HUDEP-2 (cell line): ENCODE measurements around the gene WARS2.

Experiments
- DNase-seq, 76 experiments: peaks; one replicate each; lab custom pipeline; 2025; ENCODE audit not compliant: unreplicated experiment in 76 of 76; lab: John Stamatoyannopoulos, UW

WARS2 gene

GRCh38 chr1:119086830-119087229, 53.6 kb downstream of the WARS2 start:
- no peak for DNase-seq

- no peak for DNase-seq
Observed at GRCh38 chr1:119084798-119085197, 55.7 kb downstream of the WARS2 start.

DNA sequence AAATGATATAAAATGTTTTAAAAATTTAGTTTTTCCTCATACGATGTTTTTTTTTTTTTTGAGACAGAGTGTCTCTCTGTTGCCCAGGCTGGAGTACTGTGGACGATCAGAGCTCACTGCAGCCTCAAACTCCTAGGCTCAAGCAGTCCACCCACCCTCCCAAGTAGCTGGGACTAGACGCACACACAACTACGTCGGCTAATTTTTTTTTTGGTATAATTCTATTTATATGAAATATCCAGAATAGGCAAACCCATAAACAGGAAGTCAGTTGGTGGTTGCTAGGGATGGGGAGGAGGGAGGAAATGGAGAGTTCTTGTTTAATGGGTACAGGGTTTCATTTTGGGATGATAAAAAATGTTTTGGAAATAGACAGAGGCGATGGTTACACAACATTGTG, 56.5 kb downstream of the WARS2 start:
- no peak for DNase-seq

DNA sequence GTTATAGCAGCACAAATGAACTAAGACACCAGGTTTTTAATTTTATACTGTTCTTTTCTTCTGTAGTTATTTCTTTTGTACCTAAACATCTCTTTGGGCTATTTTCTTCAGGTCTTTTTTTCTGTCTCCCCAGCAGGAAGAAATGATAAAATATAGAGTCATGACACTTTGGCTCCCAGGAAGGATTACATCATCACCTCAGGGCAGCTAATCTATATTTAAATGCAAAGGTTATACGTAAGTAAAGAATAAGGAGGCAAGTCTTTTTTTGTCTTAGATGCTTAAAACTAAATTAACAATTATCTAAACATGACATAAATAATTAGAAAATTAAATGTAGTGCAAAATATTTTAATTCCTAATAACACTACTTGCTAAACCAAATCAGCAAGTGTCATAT, 57.0 kb downstream of the WARS2 start:
- no peak for DNase-seq

DNA sequence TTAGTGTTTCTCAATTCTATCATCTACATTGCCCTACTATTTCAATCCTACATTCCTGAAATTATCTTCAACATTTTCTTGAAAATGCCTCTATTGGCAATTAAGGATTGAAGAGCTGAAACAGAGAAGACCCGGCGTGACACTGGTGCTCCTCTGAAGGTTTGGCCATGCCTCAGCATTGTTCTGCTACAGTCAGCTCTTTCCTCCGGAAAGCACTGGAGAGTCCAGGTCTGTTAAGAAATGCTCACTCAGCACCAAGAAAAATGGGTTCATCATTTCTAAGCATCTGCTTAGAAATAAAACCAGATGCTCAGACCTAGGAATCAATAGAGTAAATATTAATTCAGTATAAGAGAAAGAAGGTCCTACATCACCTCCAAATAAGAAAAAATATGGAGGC, 58.8 kb downstream of the WARS2 start:
- no peak for DNase-seq

DNA sequence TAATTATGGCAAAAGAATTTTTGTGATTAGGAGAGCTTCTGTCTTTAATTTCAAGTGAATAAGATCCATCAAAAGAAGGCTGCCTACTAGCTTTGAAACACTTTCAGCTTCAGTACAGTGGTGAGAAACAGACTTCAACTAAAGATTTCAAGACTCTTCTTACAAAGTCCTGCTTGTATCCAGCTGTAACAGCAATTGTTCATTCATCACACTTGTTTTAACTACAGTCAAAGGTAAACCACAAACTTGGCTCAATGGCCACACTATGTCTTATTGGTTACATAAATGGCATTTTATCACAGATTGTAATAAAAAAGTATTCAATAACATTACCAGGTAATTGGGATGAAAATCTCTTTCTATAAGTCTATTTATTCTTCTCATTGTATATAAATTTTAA, 59.2 kb downstream of the WARS2 start:
- DNase-seq, result no peak

DNA sequence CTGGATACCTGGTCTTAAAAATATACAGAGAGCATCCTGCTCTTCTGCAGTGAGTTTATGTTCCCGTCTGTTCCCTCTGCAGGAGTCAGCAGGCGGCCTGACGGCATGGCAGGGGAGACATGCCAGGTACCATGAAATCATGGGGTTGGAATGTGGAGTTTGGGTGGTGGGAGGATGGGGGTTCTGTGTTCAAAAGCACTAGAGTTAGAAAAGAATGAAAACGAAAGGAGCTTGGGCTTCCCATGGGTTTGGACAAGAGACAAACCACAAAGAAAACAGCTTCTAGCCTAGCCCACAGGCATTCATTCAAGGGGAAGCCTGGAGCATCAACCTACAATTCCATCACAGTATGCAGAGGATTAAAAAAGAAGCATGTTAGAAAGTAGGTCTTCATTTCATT, 59.9 kb downstream of the WARS2 start:
- no peak for DNase-seq

GRCh38 chr1:119079881-119080280, 60.6 kb downstream of the WARS2 start:
- no peak for DNase-seq

- DNase-seq, result no peak
Observed at GRCh38 chr1:119075614-119076013, 64.8 kb downstream of the WARS2 start.

DNA sequence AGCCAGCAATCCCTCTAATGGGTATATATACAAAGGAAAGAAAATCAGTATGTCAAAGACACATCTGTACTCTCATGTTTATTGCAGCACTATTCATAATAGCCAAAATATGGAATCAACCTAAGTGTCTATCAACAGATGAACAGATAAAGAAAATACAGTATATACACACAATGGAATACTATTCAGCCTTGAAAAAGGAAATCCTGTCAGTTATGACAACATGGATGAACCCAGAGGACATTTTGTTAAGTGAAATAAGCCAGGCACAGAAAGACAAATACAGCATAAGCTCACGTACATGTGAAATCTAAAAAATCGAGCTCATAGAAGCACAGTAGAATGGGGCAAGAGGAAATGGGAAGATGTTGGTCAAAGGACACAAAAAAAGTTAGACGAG, 69.1 kb downstream of the WARS2 start:
- DNase-seq, result no peak

DNA sequence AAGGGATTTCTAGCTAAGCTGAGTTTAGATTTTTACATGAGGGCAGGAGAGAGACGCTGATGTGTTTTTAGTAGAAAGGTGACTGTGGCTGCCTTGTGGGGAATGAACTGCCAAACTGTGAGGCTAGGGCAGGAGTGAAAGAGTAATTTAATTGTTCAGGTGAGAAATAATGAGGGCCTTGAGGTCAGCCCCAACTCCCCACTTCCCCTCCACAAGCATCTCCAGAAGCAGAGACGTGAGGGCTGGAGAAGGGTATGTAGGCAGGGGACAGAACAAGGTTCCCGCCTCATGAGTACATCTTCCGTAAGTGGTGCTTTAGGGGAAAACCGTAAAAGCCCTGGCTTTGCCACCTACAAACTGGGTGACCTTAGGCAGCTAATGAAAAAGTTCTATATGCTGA, 70.8 kb downstream of the WARS2 start:
- no peak for DNase-seq

DNA sequence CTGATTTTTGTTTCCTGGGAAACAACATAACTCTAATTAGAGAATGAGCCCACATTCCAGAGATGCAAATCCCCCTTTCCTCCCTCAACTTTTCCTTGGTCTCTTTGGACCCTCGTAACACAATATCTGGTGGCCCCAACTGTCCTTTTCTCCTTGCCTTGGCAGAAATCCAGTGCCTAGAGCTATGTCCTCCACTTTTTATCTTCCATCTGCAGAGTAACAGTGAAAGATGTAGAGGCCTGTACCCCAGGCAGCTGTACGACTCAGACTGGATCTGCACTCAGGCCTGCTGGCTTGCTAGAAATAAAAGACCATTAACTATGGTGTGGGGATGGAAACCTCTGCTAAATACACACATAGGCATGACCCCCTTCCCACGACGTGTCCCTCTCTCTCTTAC, 72.0 kb downstream of the WARS2 start:
- peak in 9 of 76 experiments; percentile 1 to 40 (median 6) for DNase-seq

GRCh38 chr1:119061700-119062099, 78.8 kb downstream of the WARS2 start:
- no peak for DNase-seq

DNA sequence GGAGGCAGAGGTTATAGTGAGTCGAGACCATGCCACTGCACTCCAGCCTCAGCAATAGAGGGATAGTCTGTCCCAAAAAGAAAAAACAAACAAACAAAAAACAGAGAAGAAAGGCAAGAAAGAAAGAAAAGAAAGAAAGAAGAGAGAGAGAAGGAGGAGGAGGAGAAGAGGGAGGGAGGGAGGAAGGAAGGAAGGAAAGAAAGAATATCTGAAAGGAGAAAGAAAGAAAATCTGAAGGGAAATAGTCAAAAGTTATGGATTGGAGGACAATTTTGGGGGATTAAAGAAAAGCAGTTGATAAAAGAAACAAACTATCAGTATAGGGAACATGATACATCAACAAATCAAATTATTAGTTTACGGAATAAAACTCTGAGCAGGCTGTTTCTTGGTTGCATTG, 84.9 kb downstream of the WARS2 start:
- no peak for DNase-seq

GRCh38 chr1:119053917-119054316, 86.5 kb downstream of the WARS2 start:
- no peak for DNase-seq

DNA sequence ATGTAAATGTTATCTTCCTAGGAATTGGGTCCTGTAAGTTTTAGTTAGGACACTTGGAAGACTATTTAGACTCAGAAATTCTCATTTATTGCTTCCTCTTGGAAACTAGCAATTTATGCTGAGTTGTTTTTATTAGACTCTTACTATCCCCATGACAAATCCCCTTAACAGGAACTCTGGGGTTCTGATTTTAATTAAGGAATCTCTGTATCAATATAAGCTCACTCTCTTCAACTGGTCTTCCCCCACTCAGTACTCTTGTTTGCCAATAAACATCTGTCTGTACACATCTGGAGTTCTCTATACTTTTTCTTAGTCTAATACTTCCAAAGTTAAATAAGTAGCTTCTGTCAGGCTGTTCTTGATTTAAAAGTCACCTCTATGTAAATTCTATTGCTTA, 88.2 kb downstream of the WARS2 start:
- DNase-seq, result no peak

- DNase-seq, result no peak
Observed at GRCh38 chr1:119048624-119049404, 91.6 kb downstream of the WARS2 start.

- no peak for DNase-seq
Observed at GRCh38 chr1:119046785-119047438, 93.5 kb downstream of the WARS2 start.

DNA sequence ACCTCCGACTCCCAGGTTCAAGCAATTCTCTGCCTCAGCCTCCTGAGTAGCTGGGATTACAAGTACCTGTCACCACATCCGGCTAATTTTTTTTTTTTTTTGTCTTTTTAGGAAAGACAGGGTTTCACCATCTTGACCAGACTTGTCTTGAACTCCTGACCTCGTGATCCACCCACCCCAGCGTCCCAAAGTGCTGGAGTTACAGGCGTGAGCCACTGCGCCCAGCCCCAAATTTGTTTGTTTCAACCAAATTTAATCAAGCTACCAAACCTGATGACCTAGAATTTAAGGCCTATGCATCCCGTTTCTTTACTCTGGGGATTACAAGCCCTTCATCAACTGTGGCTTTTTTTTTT, 94.0 kb downstream of the WARS2 start:
- DNase-seq, result no peak

DNA sequence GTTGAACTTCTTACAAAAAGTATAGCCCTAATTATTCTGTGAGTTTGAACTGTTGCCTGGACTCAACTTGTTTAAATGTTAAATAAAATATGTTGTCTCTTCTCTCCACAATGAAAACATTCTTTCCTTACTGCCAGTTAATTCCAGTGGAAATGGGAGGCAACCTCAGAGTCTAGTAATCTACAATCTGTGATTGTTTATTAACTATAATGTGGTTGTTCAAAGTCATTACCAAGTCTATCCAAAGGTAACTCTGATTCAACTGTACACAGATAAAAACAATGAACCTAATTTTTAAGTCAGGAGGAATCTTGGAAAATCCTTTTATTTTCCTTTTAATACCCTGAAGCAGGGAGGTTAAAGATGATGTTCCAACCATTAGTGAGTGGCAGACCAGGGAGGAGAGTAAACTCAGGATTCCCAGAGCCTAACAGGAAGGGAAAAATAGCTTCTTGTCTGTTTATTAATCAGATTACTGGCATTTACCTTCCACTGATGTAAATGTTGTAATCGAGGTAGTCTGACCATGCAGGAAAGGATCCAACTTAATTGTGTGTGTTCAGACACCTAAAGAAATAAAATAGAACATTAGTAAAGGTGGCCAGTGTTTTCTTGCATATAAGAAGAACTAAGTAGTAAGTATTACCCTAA, 95.2 kb downstream of the WARS2 start:
- no peak for DNase-seq

GRCh38 chr1:119040906-119041305, 99.5 kb downstream of the WARS2 start:
- DNase-seq, result no peak

DNA sequence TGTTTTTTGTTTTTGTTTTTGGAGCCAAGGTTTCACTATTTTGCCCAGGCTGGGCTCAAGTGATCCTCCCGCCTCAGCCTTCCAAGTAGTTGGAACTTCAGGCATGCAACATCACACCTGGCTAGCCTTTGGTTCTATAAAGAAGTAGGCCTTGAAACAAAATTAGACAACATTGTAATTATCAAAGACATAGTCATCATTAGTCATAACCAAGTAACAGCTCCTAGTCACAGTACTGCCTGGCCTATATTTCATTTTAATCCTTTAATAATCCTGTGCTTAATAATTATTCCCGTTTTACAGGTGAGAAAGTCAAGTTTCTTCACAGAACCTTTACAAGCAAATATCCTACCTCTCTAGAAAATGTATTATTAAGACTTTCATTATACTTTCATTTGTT, 100.0 kb downstream of the WARS2 start:
- no peak for DNase-seq
